ENCODE results near the gene LANCL3.
"Not testable (repeated sequence)": the region's sequence is repeated elsewhere in the genome, so short reads cannot be mapped to it uniquely, and the experiment has no call there.

The LANCL3 gene

DNA sequence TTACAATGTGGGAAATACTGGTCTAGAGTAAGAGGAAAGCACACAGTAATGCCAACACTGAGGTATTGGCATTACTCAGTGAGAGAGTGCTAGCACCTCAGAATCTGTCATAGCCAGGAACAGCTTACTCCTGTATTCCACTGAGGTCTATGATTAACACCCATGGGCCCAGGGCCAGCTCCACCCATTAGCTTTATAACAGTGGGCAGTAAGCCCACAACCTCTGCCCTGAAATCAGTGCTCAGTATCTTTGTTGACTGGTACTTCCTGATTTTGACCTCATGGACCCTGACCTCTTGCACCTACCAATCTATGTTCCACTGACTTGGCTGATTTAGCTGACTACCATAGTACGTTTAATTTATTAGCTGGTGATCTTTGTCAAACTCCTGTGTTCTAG, 56.1 kb downstream of the LANCL3 start:
- no peak for DNase-seq

GRCh38 chrX:37638047-37638446, 66.6 kb downstream of the LANCL3 start:
- no peak for DNase-seq

DNA sequence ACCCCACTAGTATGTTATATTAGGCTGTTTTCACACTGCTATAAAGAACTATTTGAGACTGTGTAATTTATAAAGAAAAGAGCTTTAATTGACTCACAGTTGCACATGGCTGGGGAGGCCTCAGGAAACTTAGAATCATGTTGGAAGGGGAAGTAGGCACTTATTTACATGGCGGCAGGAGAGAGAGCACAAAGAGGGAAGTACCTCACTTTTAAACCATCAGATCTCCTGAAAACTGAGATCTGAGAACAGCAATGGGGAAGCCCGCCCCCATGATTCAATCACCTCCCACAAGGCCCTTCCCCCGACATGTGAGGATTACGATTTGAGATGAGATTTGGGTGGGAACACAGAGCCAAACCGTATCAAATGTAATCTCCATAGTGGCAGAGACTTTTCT, 68.7 kb downstream of the LANCL3 start:
- no peak for DNase-seq

DNA sequence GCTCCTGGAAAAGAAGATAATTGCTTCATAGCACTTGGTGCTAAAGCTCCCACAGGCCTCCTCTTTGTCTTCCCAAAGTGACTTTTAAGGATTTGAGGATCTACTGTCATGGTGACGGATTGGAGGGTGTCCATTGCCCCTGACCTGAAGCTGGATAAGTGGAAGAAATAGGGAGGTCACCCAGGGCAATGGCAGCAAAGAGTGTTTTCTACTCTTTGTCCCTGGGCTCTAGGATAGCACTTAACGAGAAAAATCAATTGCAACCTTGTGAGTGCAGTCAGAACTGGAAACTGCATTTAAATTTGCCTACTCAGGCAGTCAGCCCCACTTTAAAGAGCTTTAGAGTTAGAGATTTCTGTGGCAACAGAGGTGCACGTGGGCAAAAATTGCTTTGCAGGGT, 70.4 kb downstream of the LANCL3 start:
- DNase-seq, result no peak

GRCh38 chrX:37644381-37645305, 73.2 kb downstream of the LANCL3 start:
- DNase-seq, result no peak

DNA sequence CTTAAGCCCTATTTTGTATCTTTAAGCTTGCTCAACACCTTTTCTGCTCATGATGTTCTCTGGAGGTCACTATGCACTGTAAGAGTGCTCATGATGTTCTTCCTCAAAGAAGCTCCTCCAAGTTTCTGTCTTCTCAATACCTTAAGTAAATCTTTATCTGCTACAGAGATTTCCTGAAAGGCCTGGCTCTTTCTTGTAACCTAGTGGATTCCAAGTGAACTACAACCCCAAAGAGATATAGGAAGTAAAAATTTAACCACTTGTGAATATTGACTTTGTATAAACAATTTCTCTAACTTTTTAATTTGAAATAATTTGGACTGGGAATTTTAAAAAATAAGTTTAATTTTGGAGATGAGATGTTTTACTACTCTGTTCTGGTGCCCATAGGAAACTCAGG, 74.8 kb downstream of the LANCL3 start:
- DNase-seq, result no peak

DNA sequence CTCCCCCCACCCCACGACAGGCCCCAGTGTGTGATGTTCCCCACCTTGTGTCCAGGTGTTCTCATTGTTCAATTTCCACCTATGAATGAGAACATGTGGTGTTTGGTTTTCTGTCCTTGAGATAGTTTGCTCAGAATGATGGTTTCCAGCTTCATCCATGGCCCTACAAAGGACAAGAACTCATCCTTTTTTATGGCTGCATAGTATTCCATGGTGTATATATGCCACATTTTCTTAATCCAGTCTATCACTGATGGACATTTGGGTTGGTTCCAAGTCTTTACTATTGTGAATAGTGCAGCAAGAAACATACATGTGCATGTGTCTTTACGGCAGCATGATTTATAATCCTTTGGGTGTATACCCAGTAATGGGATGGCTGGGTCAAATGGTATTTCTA, 79.4 kb downstream of the LANCL3 start:
- not testable (repeated sequence) for DNase-seq

DNA sequence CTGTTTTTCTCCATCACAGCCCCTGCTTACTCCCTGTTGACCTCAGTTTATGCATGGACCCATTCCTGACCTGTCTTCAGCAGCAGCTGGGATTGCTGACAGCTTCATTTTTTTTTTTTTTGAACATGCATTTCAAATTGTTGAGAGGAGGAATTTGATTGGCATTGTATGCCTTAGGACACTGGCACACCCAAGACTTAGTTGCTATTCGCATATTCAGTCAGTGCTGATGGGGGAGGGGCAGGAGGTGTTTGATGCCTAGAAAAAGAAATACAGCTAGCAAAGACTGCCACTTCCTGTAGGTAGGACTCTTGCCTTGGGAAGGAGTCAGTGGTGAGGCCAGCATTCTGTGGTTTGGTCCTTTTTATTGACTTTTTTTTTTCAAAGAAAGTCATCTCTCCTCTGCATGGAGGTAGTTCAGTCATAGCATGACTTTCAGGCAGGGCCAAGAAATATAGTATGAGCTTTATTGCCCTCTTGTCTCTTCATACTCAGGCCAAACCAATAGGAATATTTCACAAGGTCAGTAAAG, 80.5 kb downstream of the LANCL3 start:
- DNase-seq, result no peak

GRCh38 chrX:37652589-37653231, 81.2 kb downstream of the LANCL3 start:
- no peak for DNase-seq

DNA sequence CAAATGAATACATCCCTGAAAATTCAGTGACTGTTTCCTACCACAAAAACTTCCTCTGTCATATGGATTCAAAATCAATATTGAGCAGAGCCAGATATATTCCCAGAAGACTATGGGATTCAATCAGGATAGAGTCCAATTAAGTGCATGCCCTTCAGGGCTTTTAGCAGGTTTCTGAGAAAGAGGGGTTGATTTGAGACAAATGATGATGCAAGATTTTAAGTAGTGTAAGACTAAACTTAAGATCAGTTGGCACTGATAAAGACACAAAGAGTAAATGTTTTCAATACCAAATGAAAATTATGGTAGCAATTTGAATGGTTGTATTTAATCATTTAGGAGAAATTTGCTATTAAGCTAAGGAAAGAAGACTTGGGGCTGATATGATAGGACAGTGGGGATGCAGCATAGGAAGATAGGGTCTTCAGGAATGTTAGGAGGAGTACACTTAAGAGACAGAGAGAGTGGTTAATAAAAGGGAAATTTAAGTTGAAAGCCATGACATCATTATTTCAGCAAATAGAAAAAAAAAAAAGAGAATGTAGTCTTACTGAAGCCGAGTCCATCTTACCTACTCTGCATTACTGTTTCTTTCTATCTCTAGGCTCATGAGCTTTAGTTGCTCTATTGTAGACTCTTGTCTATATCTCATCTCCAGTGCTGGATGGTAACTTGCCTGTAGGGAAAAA, 82.1 kb downstream of the LANCL3 start:
- DNase-seq, result no peak

- DNase-seq, result no peak
Measured at GRCh38 chrX:37658343-37659030, 87.0 kb downstream of the LANCL3 start.

DNA sequence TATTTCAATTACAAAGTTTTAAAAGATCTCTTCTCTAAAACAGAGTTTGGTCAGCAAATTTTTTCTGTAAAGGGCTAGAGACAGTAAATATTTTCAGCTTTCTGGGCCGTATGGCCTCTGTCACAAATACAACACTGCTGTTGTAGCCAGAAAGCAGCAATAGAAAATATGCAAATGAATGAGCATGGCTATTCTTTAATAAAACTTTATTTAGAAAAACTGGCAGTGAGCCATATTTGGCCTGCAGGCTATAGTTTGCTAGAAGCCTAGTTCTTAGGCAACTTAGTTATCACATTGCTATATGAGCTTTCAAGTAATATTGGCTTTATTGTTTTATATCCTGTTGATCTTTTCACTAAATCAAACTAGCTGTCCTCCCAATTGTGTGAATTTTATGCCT, 87.6 kb downstream of the LANCL3 start:
- no peak for DNase-seq

- DNase-seq, result no peak
Measured at GRCh38 chrX:37662181-37662580, 90.7 kb downstream of the LANCL3 start.

GRCh38 chrX:37666516-37666915, 95.1 kb downstream of the LANCL3 start:
- DNase-seq, result no peak

DNA sequence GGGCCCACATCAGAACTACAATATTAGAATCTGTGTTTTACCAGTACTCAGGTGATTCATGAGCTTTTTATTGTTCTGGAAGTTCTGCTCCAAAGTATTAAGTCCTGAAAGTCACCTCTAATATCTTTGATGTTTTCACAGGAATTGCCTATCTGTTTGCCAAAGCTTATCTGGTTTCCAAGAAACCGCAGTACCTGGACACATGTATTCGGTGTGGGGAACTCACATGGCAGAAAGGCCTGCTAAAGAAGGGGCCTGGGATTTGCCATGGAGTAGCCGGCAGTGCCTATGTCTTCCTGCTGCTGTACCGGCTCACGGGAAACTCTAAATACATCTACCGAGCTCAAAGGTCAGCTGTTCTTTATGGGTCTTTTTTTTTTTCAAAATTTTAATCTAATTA, 95.7 kb downstream of the LANCL3 start:
- DNase-seq, result no peak

DNA sequence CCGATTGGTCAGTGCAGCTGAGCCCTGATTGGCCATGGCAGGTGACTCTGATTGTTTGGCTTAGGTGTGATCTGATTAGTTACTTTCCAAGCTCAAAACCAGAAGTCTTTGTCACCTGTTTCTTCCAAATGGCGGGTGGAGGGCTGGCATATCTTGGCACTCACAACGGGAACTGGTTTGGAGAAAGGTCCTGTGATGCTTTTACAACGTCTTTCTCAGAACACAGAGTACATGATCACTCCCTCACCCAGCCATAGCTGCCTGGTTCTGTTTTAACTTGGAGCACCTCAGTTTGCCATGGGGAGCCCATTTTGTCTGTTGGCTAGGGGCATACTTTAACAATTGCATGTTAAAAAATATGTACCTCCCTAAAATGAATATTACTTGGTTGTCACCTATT, 101.1 kb downstream of the LANCL3 start:
- DNase-seq, result no peak

DNA sequence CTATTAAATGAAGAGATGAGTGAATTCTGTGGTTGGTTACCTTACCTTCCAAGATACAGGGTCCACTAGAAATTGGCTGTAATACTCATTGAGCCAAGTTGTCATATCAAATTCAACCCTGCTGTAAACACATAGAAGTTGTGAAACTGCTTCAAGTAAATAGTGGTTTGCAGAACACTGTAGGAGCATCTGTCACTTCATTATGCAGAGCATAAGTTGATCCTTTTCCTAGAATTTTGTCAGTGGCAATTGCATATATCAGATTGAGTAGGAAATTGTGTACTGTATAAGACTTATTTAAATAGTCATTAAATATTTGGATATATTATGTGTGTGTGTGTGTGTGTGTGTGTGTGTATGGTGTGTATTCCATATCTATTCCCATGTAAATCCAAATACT, 105.3 kb downstream of the LANCL3 start:
- DNase-seq, result no peak

GRCh38 chrX:37677243-37677642, 105.8 kb downstream of the LANCL3 start:
- DNase-seq, result no peak

- no peak for DNase-seq
Measured at GRCh38 chrX:37677765-37678164, 106.3 kb downstream of the LANCL3 start.

DNA sequence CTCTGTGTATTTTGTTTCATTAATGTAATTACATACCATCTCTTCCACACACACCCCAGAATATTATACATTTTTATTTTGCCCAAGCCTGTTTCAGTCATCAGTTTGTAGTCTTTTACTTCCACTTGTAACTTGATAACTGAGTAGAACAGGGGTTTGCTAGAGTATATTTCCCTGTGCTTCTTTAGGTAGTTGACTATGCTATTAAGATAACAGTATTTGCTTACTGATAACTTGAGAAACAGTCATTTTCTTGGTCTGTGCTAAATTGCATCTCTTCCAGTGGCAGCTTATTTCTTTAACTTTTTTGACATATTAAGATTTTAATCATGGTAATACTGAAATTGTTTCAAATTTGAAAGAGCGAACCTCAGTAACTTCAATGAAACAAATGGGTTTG, 107.1 kb downstream of the LANCL3 start:
- no peak for DNase-seq

DNA sequence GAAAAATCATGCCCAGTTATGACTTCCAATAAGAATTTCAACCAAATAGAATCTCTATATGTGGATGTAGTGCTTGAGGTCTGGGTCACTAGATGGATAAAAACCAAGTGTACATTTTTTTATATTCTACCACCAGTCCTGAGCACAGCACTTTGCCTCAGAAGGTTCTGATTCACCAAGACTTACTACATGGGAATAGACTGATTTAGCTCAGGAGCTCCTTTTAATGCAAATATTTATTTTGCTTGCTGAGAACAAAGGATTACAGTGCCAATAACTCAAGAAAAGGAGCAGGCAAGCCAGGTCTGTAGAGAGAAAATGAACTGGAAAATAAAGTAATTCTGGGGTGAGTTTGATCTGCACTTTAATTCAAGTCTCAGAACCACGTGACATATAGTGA, 107.8 kb downstream of the LANCL3 start:
- DNase-seq, result no peak

- DNase-seq, result no peak
Measured at GRCh38 chrX:37679888-37680287, 108.4 kb downstream of the LANCL3 start.

DNA sequence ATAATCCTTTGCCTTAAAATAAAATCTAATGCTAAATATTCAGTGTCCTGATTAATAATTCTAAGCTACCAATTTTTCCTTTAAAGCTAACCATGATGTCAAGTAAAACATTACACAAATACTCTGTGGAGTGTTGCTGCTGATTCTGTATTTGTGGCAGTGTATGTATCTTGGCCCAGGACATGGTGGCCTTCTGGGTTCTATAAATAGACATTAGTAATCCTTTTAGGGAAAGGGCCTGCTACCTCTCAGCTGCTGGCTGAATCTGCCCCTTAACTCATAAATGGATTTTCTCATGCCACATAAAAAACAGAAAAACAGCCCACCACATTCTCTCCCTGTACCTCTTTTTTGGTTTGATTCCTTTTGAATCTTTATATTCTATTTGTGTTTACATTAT, 113.0 kb downstream of the LANCL3 start:
- no peak for DNase-seq
